Aorta (tissue), 5 donors: ENCODE results near the gene CYP19A1. TPM values are rescaled to one million over a fixed set of nuclear protein-coding genes. Genes with fewer than 3 reads are reported as not detected.

Source experiments
- ATAC-seq: fragments of 200-7000 bp; cut with Tn5 transposase; one replicate; pipeline ENCODE4 v1.9.1; 2022; ENCODE audit warnings: moderate library complexity; ENCODE audit not compliant: low FRiP score
- DNase-seq, 2 donors: peaks; one replicate each; pipeline ENCODE4 v3.0.0-alpha.2; 2020
- H3K27ac ChIP-seq, 2 donors: one replicate each; pipeline ENCODE4 v1.5.1; 2013; ENCODE audit warnings: low read length in 2 of 2, mild to moderate bottlenecking in 2 of 2, moderate library complexity in 2 of 2, control low read depth in 1 of 2, inconsistent platforms in 1 of 2, low read depth in 1 of 2
- H3K27me3 ChIP-seq, 2 donors: one replicate each; pipeline ENCODE4 v1.6.1; 2013; ENCODE audit warnings: control low read depth in 1 of 2, low read length in 1 of 2, mild to moderate bottlenecking in 1 of 2, moderate library complexity in 1 of 2; ENCODE audit not compliant: insufficient read depth in 2 of 2, control insufficient read depth in 1 of 2
- H3K36me3 ChIP-seq, 2 donors: one replicate each; pipeline ENCODE4 v1.6.1; 2013; ENCODE audit warnings: control low read depth in 1 of 2, low read length in 1 of 2, mild to moderate bottlenecking in 1 of 2; ENCODE audit not compliant: insufficient read depth in 2 of 2, control insufficient read depth in 1 of 2
- H3K4me1 ChIP-seq, 2 donors: one replicate each; pipeline ENCODE4 v1.6.1; 2013; ENCODE audit warnings: low read length in 2 of 2, control low read depth in 1 of 2, mild to moderate bottlenecking in 1 of 2, moderate library complexity in 1 of 2; ENCODE audit not compliant: insufficient read depth in 2 of 2, control insufficient read depth in 1 of 2
- H3K4me3 ChIP-seq, 2 donors: one replicate each; pipeline ENCODE4 v1.5.1; 2013; ENCODE audit warnings: low read length in 2 of 2, control low read depth in 1 of 2, mild to moderate bottlenecking in 1 of 2
- H3K9me3 ChIP-seq: one replicate; pipeline ENCODE4 v1.6.1; 2013; ENCODE audit warnings: mild to moderate bottlenecking, low read length; ENCODE audit not compliant: control insufficient read depth
- WGBS, 2 donors: extraction: QIAGEN DNeasy Blood & Tissue Kit; methylation state at CpG; one replicate each; pipeline ENCODE4 v1.1.7; 2013; 5-methylcytosine and 5-hydroxymethylcytosine counted together
- intact Hi-C, 2 donors: fragments of 100-400 bp; cut with DNase I; formaldehyde crosslinking; loops; one replicate each; pipeline versions ENCODE4 v1.14.2 to v1.15.0; 2022
- polyA plus RNA-seq, 2 donors: library from polyadenylated mRNA; stranded (reverse); fragments of 200-250 nt; gene quantifications; one replicate each; pipeline ENCODE4 v1.2.3, GENCODE V29; 2013
- total RNA-seq, 2 donors: library from RNA; stranded (reverse); fragmentation: NEBNext Ultra II Directional; extraction: Animal tissue kit (Norgen Biotek cat#: 25700); gene quantifications; one replicate each; pipeline ENCODE4 v1.2.1, GENCODE V29; 2021
- donor health status: healthy with polysubstance abuse.
- donor health status: Bipolar disorder and iron deficiency.
- donor health status: DM: no; HTN: no; CAD: no.
- donor health status: DM: no; HTN: no; CAD: no.
- donor health status: DM: yes; HTN: yes; CAD: no.

Gene CYP19A1
- total and polyA plus RNA-seq, 4 donors, result 0.77 to 4.8 (median 3.8) TPM

GRCh38 chr15:51325167-51325566 is 13.2 kb downstream of the CYP19A1 start:
- 95 to 98% methylated on average over 3 of the region's 3 CpGs for WGBS, 2 donors
- DNase-seq (no peak), ATAC-seq (no peak)
- Histone ChIP-seq H3K36me3 (no peaks in the 10 kb centered on the region), H3K27me3 (no peaks in the 10 kb centered on the region), H3K4me1 (no peaks in the 10 kb centered on the region), H3K9me3 (no peaks in the 10 kb centered on the region), H3K27ac (no peak overlapping the region), H3K4me3 (no peak overlapping the region)
- intact Hi-C loops, result no loop called here

DNA sequence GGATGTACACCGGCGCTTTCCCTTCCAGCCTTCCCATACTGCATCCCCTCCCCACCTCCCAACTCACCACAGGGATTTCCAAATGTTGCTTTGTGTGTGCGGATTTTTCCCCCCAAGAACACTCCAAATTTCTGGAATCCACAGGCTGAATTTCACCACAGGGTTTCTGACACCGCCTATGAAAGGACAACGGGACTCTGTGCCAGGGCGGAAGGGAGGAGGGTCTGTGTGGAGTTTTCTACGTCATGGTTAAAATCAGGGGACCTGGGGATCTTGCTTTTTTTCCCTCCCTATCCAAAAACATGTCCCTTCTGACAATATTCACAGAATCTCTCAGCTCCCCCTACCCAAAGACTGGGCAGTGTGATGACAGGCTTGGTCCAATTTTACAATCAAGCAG is 14.6 kb downstream of the CYP19A1 start:
- H3K27ac ChIP-seq, result no peak overlapping the region
- ATAC-seq (no peak), DNase-seq (no peak)
- intact Hi-C loops, result no loop called here
- no peaks in the 10 kb centered on the region for H3K9me3 ChIP-seq
- no peaks in the 10 kb centered on the region for H3K36me3 ChIP-seq
- no peaks in the 10 kb centered on the region for H3K27me3 ChIP-seq
- H3K4me3 ChIP-seq, result no peak overlapping the region
- H3K4me1 ChIP-seq, result no peaks in the 10 kb centered on the region
- WGBS, 2 donors, result 85 to 91% methylated on average over 7 of the region's 7 CpGs

DNA sequence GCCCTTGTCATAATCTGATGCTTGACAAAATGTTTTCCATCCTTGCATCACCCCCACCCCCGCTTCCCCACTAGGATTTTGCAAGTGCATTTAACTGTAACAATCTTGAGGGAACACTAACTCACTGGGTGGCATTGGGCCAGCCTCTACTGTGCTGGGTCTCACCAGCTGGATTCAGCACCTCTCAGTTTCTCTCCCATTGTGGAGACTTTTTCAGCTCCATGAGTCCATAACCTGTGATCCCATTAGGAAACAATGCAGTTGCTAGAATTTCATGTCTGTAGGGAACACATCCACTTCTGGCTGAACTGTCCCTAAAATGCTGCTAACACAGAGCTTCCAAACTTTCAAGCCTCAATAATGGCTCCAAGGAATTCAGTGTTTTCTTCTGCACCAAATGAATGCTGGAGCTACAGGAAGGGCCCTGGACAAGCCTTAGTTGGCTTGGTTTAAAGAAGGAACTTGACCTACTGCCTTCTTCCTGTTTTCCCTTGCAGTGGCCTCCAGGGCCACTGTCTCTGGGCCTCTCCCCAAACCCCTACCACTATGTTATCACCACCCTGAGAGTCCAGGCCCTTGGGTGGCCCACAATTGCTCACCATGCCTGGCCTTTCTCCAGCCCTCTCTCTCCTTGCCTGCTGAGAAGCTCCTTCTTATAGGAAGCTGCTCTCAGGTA is 15.6 kb downstream of the CYP19A1 start:
- WGBS, 2 donors, result 90 to 100% methylated on average over 1 of the region's 1 CpG
- peak; percentile 76 to 83 for DNase-seq

GRCh38 chr15:51321316-51321715 is 17.1 kb downstream of the CYP19A1 start:
- Histone ChIP-seq H3K27ac (no peak overlapping the region), H3K4me1 (no peaks in the 10 kb centered on the region), H3K9me3 (no peaks in the 10 kb centered on the region), H3K36me3 (no peaks in the 10 kb centered on the region), H3K27me3 (no peaks in the 10 kb centered on the region), H3K4me3 (no peak overlapping the region)
- 80 to 97% methylated on average over 4 of the region's 4 CpGs for WGBS, 2 donors
- intact Hi-C loops, result no loop called here
- no peak for DNase-seq
- no peak for ATAC-seq

More for the DNA sequence above, 15.6 kb downstream of the CYP19A1 start:
- no peak overlapping the region for H3K27ac ChIP-seq
- no peaks in the 10 kb centered on the region for H3K4me1 ChIP-seq
- H3K4me3 ChIP-seq, result no peak overlapping the region
- peak; percentile 50 for ATAC-seq
- intact Hi-C loops, result no loop called here
- H3K27me3 ChIP-seq, result no peaks in the 10 kb centered on the region
- no peaks in the 10 kb centered on the region for H3K36me3 ChIP-seq
- H3K9me3 ChIP-seq, result no peaks in the 10 kb centered on the region

- Histone ChIP-seq H3K4me3 (no peak overlapping the region), H3K27me3 (no peaks in the 10 kb centered on the region), H3K27ac (no peak overlapping the region), H3K4me1 (no peaks in the 10 kb centered on the region), H3K36me3 (no peaks in the 10 kb centered on the region), H3K9me3 (no peaks in the 10 kb centered on the region)
- ATAC-seq (no peak), DNase-seq (no peak)
- intact Hi-C loops, result no loop called here
- 89 to 96% methylated on average over 2 of the region's 2 CpGs for WGBS, 2 donors
Observed at GRCh38 chr15:51320843-51321242, 17.6 kb downstream of the CYP19A1 start.

GRCh38 chr15:51319539-51319938 is 18.9 kb downstream of the CYP19A1 start:
- intact Hi-C loops, result no loop called here
- no peaks in the 10 kb centered on the region for H3K27me3 ChIP-seq
- DNase-seq (no peak), ATAC-seq (no peak)
- no peaks in the 10 kb centered on the region for H3K9me3 ChIP-seq
- WGBS, 2 donors, result 72 to 85% methylated on average over 2 of the region's 2 CpGs
- H3K4me3 ChIP-seq, result no peak overlapping the region
- no peaks in the 10 kb centered on the region for H3K36me3 ChIP-seq
- no peak overlapping the region for H3K27ac ChIP-seq
- no peaks in the 10 kb centered on the region for H3K4me1 ChIP-seq

DNA sequence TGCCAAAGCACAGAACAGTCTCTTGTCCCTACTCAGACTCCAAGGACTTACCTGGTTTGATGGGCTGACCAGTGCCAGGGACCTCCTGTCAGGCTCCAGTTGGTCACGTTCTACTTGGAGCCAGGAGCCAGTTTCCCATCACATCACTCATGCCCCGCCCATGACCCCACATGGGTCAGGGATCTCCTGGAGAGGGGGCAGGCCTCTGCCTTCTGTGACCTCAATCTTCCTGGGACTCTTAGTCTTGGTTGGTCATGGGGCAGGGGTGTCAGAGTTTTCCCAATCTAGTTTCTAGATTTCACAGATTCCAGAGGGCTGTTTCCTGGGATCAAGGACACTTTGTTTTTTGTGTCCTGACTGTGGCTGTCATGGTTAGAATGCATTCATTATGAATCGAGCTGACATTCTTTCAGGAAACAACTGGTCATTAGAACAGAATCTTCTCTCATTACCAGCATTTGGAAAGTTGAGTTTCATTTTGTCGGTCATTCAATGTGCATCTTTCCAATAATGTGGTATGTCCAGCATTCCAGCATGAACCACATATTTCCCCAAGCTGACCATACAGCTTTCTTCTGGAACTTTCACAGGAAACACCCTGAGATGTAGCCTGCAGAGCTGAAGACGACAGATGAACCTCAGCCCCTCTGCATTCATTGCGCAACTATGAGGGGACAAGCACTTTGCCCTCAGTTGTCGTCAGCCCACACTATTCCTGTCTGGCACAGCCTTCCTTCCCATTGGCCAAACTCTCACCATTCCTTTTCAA is 19.8 kb downstream of the CYP19A1 start:
- H3K27ac ChIP-seq, result no peak overlapping the region
- H3K9me3 ChIP-seq, result no peaks in the 10 kb centered on the region
- no peak overlapping the region for H3K4me3 ChIP-seq
- DNase-seq, result no peak
- intact Hi-C loops, result no loop called here
- no peak for ATAC-seq
- no peaks in the 10 kb centered on the region for H3K4me1 ChIP-seq
- H3K36me3 ChIP-seq, result no peaks in the 10 kb centered on the region
- 83% methylated on average over 7 of the region's 7 CpGs for WGBS, 2 donors
- no peaks in the 10 kb centered on the region for H3K27me3 ChIP-seq

DNA sequence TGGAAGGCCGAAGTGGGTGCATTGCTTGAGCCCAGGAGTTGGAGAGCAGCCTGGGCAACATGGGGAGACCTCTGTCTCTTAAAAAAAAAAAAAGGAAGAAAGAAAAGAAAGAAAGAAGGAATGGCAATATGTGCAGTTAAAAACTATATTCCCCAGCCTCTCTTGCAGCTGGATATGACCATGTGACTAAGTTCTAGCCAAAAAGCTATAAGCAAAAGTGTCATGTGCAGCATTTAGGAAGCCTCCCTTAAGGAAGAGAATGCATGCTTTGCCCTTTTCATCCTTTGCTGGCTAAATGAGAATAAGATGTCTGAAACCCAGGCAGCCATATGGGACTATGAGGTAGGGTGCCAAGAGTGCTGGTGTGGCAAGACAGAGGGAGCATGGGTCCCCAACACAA is 21.8 kb downstream of the CYP19A1 start:
- Histone ChIP-seq H3K4me3 (no peak overlapping the region), H3K36me3 (no peaks in the 10 kb centered on the region), H3K4me1 (no peaks in the 10 kb centered on the region), H3K27ac (no peak overlapping the region), H3K27me3 (no peaks in the 10 kb centered on the region), H3K9me3 (no peaks in the 10 kb centered on the region)
- WGBS, 2 donors, result 94 to 95% methylated on average over 1 of the region's 1 CpG
- DNase-seq (no peak), ATAC-seq (no peak)
- intact Hi-C loops, result no loop called here

DNA sequence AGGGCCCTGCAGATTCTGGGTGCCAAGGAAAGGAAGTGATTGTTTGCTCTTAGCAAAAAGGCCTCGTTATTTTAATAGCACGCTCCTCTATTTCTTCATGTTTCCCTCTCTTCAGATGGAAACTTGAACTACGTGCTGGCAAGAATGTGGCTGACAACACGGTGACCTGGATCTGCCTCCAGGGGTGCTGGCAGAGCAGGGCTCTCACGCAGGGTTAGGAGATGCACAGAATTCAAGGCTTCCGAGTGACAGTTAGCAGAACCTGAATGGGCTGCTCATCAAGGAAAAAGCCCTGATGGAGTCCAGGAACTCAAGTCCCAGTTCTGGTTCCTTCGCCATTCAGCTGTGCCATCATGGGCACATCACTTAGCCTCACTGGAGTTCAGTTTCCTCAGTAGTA is 22.7 kb downstream of the CYP19A1 start:
- Histone ChIP-seq H3K27ac (no peak overlapping the region), H3K36me3 (no peaks in the 10 kb centered on the region), H3K4me1 (no peaks in the 10 kb centered on the region), H3K27me3 (no peaks in the 10 kb centered on the region), H3K9me3 (no peaks in the 10 kb centered on the region), H3K4me3 (no peak overlapping the region)
- DNase-seq, result no peak
- intact Hi-C loops, result no loop called here
- 84 to 88% methylated on average over 7 of the region's 7 CpGs for WGBS, 2 donors
- ATAC-seq, result no peak
